HG03571 (cell line): Measurements from ENCODE around the gene RGL1.

Experiments used
- ATAC-seq: cut with Tn5 transposase; IDR thresholded peaks from one replicate; pipeline ENCODE4 v1.9.1; 2021; ENCODE audit not compliant: unreplicated experiment

The RGL1 gene

DNA sequence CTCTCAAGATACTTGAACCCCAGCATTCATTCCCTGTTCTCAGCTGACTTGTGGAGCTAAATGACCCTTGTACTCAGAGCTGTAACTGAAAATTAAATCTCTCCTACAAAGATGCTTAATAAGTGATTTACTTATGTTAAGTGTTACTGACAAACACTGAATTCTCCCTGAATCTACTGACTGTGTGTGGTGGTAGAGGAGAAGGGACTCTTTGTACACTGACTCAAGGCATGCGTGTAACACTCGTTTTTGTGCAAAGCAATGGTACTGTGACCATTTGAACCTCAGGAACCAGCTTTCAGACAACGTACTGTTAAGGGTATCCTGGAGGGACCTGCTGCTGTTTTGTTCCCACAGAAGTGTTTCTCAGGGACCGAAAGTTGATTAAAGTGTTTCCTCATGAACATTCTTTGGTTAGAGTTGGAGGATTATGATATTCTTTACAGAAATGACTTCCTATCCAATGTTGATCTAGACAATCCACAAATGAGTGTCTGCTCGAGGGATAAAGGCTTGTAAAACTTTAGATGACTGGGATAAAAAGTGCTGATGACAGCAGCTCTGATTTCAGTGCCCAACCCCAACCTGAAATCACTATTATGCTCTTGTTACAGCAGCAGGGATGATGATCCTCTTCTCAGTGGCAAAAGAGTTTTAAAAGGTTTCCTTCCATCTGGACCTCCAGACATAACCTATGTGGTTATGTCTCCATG, 12.8 kb downstream of the RGL1 start:
- ATAC-seq: no peak

DNA sequence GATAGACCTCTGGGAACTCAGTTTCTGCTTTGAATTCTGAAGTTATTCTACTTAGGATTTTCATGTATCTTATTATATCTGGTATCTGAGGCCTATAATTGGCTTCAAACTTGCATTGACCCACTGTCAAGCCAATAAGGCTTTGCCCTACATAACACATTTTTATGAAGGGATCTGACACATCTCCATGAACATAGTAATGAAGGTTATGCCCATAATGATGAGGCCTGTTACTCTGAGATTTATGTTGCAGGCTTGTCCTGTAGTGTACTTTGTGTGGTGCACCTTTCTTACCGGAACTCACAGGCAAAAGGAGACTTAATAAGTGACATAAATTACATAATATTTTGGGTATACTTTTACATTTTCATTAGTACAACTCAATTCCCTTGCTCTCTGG, 14.1 kb downstream of the RGL1 start:
- no peak for ATAC-seq

DNA sequence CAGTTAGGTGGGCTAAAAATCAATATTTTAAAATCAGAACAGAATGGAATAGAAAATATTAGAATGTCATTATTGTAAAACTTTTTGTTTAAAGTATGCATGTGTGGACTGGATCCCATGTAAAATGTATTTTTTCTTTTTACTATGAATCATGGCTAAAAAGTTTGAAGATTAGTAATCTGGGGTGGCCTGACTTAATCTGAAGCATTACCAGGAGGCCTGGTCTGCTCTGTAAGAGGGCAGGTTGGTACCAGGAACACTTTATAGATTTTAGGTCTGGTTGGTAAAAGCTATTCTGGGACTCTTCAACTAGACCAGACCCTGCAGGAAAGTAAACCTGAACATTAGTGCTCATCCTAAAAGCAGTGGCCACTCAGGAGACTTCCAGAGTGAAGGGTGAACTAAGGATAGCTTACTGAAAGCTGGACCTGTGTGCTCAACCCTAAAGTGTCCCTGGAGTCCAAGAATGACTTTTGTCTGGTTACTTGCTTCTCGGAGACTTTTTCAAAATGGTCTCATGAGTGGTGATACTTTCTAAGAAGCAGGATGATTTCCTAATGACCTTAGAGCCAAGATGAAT, 16.5 kb downstream of the RGL1 start:
- ATAC-seq: no peak

DNA sequence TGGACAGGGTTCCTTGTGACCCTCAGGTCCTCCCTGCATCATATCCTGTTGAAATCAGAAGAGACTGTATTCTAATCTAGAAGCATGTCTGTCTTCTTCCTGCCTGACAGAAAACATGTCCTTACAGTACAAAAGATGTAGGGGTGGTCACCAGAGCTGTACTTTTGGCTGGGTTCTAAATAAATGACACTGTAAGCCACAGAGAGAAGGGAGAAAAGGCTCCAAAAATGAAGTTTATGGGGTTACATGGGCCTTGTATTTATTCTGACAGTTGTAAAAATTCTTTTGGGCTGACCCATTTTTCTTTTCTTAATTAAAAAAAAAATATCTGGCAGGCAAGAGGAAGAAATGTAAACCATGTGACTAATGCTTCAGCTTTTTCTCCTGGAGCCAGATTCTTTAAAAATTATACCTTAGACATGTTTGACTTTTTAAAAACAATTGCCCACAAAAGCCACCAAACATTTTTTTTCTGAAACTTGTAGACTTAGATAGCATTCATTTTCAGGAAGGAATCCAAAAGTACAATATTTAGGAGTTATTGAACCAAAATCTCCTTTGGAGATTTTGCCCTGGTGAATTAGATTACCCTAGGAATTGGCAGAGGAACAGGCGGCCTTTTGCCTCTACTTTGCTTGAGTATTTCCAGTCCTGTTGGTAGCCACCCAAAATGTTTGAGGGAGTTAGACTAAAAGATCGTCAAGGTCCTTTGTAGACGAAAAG, 17.1 kb downstream of the RGL1 start:
- no peak for ATAC-seq

DNA sequence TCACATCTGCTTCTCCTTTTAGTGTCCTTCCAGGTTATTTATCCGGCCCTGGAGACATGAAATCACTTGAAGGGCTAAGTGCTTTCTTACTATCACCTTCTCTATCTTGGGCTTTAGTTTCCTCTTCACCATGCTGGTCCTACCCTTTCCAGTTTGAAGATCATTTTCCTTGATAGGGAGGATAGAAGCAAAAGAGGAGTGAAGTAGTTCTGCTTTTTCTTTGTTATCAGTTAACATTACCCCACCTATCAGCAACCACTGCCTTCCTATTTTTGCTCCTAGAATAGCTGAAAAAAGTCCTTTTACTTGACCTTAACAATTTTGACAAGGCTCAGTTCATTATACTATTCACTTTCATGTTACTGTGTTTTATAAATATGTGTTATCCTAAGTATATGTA, 19.4 kb downstream of the RGL1 start:
- ATAC-seq: no peak

DNA sequence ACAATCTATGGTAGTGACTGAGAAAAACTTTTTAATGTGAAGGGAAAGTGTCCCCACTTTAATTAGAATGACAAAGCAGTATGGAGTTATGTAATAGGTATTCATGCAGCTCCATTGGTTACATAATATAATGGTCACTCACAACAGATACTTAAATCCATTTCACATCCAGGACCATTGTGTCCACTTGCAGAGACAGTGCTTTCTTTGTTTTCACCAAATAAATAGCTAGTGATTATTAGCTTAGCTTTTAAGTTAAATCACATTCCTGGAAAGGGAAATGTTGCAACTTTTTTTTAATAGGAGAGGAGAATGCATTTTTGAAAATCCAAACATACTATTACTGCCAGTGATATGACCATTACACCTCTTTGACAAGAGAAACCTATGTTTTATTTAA, 22.9 kb downstream of the RGL1 start:
- no peak for ATAC-seq

DNA sequence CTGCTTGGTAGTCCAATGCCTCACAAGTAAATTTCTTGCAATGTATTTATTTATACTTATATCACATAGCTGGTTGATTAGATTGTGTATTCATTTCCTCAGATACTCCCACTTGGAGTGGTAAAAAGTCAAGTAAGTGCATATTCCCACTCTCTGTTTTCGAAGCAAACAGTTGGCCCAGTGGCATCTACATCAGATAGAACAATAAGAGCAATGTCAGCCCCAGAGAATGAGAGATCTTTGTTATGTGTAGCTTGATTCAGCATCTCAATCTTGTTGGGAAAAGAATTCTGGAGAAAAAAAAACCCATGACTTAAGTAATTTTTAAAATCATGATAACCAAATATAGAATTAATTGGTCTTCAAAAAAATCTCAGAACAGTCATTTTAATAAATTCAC, 25.5 kb downstream of the RGL1 start:
- ATAC-seq: no peak

DNA sequence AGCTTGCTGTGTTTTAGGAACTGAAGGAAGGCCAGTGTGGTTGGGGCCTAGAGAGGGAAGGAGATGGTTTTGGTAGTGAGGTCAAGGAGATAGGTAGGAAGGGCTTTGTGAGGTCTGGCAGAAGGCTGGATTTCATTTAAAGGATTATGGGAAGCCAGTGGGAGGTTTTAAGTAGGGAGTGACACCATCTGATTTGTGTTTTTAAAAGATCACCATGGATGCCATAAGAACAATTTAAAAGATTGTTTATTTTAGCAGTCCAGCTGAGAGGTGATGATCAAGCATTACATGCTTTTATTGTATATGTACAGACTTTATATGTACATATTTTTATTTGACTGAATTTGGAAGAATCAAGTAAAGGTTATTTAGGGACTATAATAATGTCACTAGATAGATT, 26.4 kb downstream of the RGL1 start:
- ATAC-seq: no peak

DNA sequence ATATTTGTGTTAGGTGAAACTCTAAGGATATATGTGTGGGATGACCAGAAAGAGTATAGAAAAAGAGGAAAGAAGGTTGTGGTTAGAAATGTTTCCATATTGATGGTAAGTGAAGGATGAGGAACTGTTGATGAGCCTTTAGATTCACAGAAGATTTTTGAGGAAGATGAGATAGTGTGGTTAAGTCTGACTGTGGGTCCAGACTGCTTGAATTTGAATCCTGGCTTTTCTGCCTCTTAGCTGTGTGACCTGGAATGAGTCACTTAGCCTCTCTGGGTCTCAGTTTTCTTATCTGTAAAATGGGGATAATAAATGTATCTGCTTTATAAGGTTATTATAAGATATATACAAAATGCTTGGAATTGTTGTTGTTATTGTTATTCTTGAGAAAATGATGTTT, 27.5 kb downstream of the RGL1 start:
- ATAC-seq: no peak

DNA sequence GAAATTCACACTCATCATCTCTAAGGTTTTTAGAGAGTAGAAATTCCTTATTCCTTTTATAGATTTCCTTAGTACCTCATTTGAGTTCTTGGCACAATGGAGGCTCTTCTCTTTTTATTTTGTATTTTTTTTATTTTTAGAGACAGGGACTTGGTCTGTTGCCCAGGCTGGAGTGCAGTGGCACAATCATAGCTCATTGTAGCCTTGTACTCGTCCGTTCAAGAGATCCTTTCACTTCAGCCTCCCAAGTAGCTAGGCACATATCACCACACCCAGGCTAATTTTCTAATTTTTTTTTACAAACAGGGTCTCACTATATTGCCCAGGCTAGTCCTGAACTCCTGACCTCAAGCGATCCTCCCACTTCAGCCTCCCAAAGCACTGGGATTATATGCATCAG, 29.6 kb downstream of the RGL1 start:
- no peak for ATAC-seq

DNA sequence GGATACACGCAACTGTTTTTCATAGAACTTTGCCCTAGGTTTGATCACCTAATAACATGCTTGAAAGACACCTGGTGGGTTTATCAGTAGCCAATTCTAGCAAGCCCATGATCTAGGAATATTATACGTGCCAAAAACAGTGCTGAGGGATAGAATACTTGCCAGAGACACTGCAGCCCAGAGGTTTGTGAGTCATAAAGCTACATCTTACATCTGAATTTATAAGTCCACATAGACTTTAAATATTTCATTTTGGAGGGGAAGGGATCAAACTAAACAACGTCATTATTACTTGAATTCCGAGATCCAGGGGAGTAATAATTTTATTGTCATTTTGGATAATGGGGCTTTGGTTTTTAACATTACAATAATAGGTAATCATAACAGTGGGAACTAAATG, 31.7 kb downstream of the RGL1 start:
- ATAC-seq: no peak

DNA sequence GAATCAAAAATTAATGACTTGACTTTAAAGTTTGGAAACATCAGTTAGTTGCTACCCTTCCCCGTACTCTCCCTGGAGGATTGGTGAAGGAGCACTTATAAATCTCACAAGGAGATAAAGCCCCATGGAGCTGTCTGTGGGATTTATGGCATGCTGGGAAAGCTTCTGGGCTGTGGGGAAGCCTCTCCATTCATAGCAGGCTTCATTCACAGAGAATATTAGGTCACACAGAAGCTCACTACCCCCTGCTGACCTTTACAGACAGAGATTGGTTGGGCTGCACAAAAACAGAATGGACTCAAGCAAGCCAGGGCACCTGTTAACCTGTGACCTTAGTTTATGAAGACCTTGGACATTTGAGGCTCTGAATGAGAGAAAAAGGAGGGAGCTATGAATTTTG, 32.1 kb downstream of the RGL1 start:
- no peak for ATAC-seq

DNA sequence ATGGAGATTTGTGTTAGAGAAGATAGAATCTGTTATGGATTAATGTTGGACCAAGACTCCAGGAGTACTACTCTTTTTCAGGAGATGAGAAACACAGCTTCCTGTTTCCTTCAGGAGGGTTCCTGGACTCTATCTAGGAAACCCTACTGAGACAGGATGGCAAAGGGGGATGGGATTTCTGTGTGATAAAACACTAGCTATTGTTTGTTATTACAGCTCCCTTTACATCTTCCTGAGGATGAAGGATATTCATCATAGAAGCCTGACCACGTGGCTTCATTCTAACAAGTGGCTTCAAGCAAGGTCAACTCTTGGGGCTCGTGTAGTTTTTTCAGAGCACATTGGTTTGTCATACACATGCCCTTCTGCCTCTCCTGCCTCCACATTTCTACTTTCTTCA, 33.3 kb downstream of the RGL1 start:
- no peak for ATAC-seq

DNA sequence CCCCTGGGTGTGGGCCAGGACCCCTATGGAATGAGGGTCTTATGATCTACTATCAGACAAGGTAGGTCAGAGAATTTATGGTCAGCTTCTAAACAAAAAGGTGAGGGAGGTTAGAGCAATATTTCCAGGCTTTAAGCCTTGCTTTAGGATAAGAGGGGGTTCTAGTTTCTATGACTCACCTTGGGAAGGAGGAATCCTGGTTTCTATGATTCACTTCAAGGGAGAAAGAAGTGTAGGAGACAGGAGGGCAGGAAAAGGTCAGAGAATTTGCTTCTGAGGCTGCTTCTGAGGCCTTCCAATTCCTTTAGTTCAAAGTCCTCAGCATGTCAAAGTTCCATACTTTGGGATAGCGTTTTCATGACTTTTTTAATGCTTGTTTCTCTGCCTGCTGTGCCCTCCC, 35.2 kb downstream of the RGL1 start:
- ATAC-seq: no peak

DNA sequence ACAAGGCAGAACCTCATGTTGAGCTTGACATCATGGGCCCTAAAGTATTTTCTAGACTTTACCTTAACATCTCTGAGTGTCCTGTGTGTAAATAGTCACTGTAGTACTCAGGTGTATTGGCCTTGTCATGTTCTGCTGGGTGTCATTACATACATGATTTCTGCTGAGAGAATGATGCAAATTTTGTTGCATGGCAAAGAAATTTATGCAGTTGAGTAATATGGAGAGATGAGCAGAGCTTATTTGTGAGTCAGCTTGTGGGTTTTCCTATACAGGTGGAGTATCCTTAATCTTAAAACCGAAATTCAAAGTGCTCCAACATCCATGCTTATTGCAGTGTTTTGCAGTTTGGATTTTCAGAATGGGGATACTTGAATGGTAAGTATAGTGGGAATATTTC, 36.6 kb downstream of the RGL1 start:
- no peak for ATAC-seq

DNA sequence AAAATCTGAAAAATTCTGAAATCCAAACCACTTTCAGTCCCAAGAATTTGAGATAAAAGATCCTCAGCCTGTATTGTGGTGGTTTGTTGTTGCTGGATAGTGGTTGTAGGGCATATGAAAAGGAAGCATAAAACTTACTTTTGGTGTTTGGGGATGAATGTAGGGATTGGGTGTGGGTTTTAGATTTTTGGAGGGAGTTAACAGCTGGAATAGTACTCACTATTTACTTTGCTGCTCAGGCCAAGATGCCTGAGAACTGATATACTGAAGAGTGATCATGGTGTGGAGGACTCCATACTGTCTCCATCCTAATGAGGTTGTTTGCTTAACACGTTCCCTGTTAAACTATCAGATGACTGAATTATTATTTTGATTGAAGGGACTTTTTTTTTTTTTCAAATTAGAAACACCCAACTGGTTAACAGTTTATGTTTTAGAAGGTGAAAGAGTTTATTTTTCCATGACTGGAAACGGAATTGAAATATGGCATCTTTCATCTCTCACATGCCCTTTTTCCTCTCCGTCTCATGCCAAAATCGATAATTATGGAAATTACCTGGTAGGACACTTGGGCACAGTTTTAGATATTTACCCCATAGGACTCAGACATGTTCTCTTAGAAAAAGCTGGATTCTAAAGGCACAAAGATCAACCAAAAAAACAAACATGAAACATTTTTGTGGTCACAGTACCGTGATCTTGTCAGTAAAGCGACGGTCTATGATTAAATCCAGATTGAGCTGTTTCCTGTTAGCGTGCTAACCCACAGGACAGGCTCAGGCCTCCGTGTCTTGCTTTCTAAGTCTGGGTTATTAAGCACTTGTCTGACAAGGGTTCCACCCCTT, 37.3 kb downstream of the RGL1 start:
- peak; percentile 93 for ATAC-seq

DNA sequence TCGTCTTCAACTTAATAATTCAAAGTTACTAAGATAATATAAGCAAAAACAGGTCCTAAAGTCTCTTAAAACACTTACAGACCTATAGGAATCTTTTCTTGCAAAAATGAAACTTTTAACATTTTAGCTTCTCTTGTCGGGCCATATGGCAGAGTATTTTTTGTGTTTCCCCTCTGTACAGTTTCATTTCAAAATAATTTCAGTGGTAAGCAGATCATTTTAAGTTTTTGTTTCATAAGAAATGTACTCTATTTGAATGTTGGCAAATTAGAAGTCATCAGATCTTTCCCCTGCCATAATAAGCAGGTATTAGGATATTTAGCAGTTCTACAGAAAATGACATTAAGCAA, 37.9 kb downstream of the RGL1 start:
- ATAC-seq: peak; percentile 44

DNA sequence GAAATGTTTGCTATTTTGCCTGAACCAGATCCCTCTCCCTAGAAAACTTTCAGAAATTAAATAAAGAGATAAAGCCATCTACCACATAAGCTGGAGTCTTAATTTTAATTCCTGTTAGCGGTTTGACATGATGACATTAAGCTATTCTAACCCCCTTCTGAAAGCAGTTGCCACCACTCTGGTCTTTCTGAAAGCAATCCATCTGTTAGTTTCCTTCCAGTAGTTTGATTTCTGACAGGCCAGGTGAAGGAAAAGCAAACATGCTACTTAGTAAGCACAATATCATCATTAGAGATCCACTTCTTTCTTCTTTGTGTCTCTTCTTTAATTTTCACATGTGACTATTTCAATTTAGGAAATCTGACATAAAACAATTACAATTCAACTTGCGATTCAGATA, 39.9 kb downstream of the RGL1 start:
- no peak for ATAC-seq

DNA sequence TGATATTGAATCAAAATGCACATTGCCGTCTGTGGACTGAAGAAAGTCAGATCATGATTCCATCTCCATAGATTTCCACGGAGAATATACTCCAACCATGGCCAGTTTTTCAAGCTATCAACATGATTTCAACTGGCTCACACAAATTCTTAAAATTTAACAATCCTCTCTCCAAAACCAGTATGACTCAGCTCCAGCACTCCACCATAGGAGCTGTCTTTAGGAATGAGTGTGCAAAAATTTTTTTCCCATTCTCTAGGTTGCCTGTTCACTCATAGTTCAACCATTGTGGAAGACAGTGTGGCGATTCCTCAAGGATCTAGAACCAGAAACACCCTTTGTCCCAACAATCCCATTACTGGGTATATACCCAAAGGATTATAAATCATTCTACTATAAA, 40.8 kb downstream of the RGL1 start:
- ATAC-seq: no peak

DNA sequence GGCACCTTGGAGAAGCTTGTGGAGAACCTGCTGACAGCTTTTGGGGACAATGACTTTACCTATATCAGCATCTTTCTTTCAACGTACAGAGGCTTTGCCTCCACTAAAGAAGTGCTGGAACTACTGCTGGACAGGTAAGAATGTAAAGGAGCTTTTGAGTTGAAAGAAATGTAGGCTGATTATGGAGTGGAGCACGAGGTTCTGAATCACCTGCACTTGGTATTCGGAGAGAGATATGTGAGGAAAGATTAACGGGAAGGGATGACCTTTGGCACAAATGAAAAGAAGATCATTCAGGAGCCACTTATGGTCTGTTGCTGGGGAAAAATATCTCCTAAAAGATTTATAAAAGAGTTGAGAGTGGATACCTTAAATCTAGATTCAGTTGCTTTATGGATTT, 42.7 kb downstream of the RGL1 start:
- no peak for ATAC-seq

DNA sequence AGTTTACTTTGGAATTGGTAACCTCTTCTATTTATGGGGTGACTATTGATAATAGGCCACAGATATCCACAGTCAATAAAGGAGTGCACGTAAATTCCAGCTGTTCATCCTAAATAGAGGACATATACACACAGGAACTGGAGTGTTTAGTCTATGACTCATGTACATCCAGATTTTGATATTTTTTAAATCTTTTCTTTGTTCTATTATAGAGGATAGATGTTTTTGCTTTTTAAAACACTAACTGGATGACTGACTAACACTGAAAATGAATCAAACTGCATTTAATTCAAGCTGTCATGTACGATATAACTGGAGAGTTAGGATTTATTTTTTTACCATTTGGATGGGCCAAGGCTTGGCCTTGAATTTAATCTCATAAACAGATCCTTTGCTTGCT, 45.9 kb downstream of the RGL1 start:
- no peak for ATAC-seq

DNA sequence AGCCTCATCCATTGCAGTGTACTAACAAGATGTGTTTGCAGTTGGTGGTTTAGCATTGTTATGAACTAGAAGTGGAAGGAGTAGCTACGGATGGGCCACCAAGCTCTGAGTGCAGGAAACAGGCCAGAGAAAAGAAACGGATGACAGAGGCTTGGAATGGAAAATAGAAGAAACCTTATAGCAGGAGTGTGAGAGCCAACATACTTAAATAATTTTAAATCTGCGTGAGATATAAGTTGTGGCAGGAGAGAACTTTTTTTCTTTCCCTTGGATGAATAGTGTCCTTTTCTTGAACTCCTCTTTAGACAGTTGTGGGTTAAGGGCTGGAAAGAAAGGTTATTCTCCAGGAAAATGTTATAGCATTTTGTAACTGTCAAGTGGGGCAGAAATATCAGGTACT, 54.2 kb downstream of the RGL1 start:
- ATAC-seq: no peak
